ENCODE measurements around the gene FMN2.
"Not testable (repeated sequence)": the region's sequence is repeated elsewhere in the genome, so short reads cannot be mapped to it uniquely, and the experiment has no call there.

The FMN2 gene

DNA sequence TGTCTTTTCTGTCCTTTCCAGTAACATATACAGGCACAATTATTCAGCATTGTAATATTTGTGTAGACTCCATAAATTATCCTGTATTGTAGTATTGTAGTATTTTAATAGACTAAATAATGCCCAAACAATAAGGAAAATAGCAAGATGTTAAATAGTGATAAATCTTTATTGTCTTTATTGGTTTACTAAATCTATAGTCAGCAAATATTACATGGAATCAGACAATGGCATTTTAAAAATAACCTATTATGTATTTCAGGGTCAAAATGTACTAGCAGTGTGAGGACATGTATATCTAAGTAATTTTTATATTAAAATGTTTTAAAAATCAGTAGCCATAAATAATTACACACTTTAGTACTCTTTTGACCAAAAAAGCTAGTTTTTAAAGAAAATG, 317.9 kb downstream of the FMN2 start:
- no peak for DNase-seq (ENCODE audit: low read depth in 1 of 2, low spot score in 1 of 2)

DNA sequence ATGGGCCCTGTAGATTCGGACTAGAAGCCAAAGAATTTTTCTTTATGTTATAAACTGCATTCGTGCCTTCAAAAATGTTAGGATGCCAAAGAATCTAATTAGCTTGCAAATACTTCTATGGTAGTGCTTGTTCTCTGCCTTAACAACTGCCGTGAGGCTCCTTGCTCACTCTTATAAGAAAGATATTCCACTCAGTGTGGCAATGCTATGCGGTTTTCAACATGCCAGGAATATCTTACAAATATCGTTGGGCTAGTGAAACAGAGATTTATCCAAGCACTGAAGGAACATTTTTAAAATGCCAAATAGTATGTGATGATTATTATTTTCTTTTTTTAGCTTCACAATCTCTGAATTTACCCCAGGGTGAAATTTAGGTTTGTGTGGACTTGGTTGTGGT, 322.0 kb downstream of the FMN2 start:
- no peak for DNase-seq (ENCODE audit: low read depth in 1 of 2, low spot score in 1 of 2)

DNA sequence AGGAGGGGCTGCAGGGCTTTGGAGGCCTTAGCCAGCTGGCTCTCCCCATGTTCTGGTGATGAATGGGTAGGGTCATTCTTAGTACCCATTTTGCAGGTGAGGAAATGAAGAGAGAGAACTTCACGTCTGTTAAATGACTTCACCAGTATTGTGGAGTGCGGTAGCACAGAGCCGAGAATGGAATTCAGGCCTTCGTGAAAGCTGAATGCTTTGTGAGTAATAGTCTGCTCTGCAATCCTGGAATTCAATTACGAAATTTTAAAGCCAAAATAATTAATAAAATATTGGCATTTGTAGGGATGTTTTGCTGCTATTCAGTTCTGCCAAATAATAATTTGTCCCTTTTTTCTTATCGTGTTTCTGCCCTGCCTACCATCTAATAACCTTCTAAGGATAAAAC, 322.6 kb downstream of the FMN2 start:
- no peak for DNase-seq (ENCODE audit: low read depth in 1 of 2, low spot score in 1 of 2)

DNA sequence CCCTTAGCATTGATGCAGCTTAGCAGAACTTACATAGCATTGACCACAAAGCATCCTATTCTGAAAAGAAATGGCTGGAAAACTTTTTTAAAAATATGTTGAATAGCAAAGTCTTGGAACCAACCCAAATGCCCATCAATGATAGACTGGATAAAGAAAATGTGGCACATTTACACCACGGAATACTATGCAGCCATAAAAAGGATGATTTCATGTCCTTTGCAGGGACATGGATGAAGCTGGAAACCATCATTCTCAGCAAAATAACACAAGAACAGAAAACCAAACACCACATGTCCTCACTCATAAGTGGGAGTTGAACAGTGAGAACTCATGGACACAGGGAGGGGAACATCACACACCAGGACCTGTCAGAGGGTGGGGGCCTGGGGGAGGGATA, 323.3 kb downstream of the FMN2 start:
- DNase-seq (ENCODE audit: low read depth in 1 of 2, low spot score in 1 of 2) = not testable (repeated sequence)

DNA sequence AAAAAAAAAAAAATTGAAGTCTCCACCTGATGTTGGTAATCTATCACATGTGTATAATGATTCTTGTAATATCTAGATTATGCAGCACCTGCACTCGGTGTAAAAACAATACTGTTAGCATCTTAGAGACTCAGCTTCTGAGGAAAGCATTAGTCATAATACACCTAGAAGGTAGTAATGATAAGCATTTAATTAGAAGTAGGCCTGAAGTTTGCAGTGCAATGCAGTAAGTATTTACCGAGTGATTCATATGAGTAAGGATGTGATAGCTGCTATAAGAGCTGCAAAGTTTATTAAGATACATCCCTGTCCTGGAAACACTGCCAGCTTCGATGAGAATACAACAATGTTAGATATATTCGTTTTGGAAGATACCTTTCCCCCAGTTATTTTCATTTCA, 323.8 kb downstream of the FMN2 start:
- no peak for DNase-seq (ENCODE audit: low read depth in 1 of 2, low spot score in 1 of 2)

DNA sequence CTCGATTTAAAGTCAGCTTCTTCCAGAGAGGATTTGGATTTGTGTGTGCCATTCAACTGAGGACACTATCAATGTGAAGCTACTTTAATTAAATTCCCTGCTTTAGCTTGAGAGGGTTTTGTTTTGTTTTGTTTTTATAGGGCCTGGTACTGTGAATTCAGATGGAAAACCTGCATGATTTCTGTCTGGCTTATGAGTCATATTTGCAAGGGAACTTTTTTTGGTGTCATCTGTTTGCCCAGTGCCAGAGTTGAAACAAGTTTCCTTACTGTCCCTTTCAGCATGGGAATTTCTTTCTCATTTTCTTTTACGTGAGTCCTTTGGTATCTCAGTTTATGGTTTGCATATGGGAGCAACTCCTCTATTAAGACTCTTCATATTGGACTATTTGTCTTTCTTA, 325.6 kb downstream of the FMN2 start:
- no peak for DNase-seq (ENCODE audit: low read depth in 1 of 2, low spot score in 1 of 2)

DNA sequence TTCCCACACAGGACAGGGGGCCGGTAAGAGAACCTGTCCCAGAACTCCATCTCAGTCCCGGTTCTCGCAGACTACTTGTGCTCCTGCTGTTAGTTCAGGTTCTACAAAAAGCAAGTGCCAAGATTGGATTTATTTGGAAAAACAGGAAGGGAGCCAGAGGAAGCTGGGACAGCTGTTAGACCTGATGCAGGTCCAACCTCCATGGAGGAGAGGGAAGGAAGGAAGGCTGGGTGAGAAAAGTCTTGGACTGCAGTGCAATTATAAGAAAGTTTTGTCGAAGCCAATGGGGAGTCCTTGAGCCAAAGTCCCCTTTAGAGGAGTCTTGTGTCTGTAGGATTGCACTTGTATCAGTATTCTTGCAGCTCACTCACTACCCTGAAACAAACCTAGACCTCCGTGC, 329.1 kb downstream of the FMN2 start:
- DNase-seq (ENCODE audit: low read depth in 1 of 2, low spot score in 1 of 2) = no peak

DNA sequence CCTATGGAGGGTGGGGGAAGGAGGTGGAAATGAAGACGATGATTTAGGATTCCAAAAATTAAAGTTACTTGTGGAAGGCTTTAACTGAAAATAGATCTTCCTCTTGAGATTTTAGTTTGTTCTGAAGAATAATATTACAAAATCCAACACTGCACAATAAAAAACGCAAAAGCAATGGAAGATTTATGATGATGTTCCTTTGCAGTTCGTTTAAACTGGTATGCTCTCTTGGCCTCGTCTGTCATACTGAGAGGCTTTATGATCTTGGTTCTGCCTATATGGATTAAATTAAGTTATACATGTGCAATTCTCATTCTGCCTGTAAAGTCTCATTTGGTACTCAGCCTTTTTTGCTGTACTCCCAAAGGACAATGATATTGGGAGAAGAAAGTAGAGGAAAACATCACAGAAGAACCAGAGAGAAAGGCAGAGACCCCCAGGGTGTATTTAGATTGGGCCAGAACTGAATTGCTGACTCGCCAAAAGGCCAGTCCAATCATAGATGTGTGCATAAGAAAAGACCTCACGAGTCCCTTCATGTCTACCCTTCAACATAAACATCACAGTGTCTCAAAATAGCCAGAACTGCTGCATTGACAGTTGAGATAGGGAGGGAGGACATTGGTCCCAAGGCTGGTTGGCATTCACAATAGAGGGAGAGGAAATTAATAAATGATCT, 331.7 kb downstream of the FMN2 start:
- no peak for DNase-seq (ENCODE audit: low read depth in 1 of 2, low spot score in 1 of 2)

DNA sequence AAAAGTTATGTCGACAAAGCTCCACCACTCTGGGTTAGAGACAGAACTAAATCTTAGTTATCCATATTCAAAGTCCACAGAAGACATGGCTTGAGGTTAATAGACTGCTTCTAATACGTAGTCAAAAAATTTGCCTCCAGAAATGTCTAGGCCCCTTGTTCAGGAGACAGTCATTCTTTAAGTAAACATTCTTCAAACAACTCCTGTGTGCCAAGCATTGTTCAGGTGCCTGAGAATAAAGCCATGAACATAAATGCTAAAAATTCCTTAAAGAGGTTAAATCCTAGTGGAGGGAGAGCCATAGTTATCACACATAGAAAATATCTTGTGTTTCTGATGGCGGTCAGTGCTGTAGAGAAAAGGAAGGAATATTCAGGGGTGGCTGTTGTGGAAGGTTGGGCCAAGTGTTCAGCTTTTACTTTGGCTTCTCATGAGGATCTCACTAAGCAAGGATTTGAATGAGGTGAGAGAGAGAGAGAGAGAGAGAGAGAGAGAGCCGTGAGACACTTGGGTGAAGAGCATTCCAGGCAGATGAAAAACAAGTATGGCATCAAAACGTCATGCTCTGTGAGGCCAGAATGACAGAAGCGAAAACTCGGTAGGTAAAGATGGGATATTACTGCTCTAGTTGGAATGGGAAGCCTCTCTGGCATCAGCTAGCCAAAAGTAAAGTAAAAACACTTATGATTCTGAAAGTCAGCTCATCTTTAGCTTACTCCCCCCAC, 333.2 kb downstream of the FMN2 start:
- DNase-seq (ENCODE audit: low read depth in 1 of 2, low spot score in 1 of 2) = no peak

DNA sequence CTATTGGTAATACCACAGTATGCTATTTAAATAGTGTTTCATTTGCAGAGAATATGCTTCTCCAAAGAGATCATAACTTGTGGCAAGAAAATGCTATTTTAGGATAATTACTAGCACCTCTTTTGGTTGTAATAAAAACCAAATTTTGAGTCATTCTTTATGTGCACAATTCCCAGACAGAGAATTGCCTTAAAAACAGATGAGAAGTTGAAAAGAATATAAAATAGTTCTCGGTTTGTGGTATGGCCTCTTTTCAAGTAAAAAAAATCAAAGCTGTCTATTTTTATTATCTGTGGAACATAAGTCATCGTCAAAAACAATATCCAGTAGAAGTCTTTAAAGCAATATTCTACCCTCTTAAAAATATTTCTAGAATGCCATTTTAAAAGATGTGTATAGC, 334.4 kb downstream of the FMN2 start:
- no peak for DNase-seq (ENCODE audit: low read depth in 1 of 2, low spot score in 1 of 2)

DNA sequence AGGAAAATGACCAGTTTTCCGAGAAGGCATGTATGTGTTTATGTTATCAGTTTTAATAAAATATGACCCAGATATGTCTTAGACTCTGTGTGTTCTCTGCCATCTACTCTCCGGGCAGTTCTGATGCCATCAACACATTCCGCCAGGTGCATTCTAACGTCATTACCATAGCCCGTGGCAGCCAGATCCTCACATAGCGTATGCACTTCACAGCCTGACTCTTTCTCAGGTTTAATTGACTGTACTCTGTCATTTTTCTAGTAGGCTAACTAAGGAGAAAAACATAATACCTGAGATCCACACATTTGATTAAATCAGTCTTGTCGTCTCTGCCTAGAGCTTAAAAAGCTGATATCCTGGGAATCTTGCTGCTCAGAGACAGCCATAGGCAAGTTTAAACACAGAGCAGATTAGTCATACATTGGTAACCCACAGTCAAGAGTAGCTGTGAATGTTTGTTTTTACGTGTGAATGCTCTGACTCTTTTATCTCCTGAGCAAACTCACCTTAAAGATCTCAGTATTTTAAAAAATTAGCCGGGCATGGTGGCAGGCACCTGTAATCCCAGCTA, 344.4 kb downstream of the FMN2 start:
- DNase-seq (ENCODE audit: low read depth in 1 of 2, low spot score in 1 of 2) = no peak

DNA sequence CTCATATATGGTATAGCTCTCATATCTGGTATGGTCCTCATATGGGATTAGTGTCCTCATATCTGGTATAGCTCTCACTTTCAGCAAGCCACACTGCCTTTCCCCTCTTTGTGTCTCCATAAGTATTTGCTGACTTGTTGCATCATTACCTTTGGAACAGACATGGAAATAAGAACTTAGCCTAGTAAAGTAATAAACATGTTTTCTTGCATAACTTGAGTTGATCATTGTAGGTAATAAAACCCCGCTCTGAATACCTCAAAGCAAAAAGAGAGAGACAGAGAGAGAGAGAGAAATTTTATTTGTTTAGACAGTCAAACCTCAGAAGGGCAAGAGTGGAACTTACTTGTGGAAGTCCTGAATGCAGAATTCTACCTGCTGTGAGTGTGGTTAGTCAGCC, 350.0 kb downstream of the FMN2 start:
- no peak for DNase-seq (ENCODE audit: low read depth in 1 of 2, low spot score in 1 of 2)

DNA sequence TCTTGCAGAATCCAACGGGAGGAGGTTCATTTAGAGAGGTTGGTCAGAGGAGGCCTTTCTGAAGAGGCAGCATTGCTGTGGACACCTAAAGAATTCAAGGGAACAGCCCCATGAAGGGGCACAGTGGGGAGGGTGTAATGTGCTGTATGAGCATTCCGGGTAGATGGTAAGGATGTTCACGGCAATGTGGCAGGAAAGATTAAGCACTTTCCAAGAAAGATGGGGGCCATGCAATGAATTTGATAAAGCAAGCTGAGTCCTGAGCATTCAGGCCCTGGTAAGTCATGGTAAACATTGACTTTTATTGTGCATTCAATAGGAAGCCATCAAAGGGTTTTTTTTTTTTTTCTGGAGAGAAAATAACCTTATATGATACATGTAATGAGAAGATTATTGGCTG, 353.7 kb downstream of the FMN2 start:
- DNase-seq (ENCODE audit: low read depth in 1 of 2, low spot score in 1 of 2) = no peak

DNA sequence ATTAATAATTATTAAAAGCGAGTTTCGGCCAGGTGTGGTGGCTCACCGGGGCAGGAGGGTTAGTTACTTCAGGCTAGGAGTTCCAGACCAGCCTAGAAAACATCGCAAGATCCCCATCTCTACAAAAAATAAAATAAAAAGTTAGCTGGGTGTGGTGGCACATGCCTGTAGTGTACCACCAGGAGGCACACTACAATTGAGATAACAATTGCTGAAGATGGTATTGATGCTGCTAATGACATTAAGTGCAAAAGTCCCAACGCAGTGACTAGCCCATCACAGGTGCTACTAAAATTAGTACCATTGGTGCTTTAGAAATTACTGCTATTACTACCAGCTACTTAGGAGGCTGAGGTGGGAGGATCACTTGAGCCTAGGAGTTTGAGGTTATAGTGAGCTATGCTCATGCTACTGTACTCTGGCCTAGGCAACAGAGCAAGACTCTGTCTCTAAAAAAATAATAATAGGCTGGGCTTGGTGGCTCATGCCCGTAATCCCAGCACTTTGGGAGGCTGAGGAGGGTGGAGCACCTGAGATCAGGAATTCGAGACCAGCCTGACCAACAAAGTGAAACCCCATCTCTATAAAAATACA, 363.6 kb downstream of the FMN2 start:
- no peak for DNase-seq (ENCODE audit: low read depth in 1 of 2, low spot score in 1 of 2)

DNA sequence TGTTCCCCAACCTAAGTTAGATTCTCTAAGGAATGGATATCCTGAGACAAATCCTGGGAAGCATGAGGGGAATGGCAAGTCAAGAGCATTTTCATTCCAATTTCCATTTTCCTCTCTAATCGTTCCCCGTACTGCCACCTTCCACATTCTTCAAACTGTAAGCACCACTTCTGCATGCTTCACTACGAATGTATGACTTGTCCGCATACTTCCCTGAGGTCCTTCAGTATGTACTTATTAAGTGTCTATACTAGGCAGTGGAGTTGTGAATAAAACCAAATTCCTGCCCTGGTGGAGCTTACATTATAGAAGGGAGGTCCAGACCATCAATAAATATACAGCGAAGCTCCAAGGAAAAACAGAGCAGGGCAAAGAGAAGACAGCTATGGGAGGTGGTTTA, 365.5 kb downstream of the FMN2 start:
- no peak for DNase-seq (ENCODE audit: low read depth in 1 of 2, low spot score in 1 of 2)

DNA sequence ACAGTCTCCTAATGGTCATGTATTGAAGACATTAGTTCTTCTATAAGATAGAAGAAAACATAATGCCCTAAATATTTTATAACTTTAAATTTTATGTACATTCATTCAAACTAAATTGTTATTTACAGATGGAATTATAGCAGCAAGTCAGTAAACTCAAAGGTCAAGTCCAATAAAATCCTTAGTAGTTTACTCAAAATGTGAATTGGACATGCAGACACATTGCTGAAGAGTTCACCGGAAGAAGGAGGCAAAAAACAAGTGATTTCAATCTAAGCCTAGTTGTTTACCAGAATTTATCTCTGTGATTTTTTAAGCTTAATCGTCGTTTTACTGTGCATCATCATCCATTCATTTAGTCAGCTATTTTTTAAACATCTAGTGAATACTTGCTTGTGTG, 370.6 kb downstream of the FMN2 start:
- no peak for DNase-seq (ENCODE audit: low read depth in 1 of 2, low spot score in 1 of 2)

DNA sequence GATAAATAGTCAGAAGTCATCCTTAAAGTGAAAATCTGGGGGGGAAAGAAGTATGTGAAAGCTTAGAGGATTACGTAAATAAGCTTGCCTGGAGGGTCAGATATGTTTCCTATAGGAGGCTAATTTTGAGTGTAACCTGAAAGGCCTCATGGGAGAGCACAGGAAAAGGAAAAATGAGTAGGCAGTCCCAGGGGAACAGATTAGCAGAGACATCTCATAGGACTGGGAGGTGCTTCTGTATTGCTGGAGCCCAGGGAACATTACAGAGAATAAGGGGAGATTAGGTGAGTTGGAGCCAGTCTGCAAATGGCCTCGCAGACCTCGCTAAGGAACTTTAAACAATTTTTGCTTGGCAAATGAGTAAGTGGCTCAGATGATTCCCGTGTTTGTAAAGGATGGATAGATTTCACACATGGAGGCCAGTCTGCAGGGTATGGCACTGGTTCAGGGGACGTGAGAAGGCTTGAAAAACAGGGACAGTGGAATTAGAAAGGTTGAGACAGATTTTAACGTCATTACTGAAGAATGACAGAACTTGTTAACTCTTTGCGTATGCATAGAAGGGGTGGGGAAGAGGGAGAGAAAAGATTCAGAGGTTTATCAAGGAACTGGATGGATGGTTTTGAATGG, 371.2 kb downstream of the FMN2 start:
- no peak for DNase-seq (ENCODE audit: low read depth in 1 of 2, low spot score in 1 of 2)

DNA sequence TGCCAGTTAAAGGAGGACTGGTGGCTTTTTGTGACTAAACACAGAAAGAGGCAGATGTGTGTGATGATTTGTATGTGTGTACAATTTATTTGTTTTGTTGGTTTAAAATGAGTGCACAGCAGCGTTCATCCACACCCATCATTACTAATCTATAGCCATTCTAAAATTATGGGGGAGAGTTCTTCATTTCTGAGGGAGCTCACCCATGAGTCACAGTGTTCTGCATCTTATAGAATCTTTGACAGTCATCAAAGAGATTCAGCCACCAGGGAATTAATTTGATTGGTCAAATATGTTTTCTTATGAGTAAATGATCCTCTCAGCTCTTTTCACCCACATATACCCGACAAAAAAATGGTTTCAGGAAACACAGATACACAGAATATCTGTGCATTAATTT, 372.4 kb downstream of the FMN2 start:
- no peak for DNase-seq (ENCODE audit: low read depth in 1 of 2, low spot score in 1 of 2)

DNA sequence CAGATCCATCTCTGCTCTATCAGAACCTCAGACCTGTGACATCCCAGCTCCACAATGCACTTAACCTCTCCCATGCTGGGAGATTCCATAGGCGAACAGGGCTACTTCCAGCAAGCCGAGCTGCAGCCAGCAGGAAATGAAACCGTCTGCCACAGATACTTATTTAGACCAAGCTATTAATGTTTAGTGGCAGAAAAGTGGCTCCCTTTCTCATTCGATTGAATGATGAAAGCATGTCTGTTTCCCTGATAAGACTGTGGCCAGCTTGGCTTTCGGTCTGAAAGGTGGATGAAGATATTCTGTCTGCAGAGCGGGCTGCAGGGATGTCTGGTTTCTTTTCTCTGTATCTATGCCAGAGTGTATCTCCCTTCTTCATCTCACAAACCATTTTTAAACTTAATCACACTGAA, 373.9 kb downstream of the FMN2 start:
- DNase-seq (ENCODE audit: low read depth in 1 of 2, low spot score in 1 of 2) = no peak

DNA sequence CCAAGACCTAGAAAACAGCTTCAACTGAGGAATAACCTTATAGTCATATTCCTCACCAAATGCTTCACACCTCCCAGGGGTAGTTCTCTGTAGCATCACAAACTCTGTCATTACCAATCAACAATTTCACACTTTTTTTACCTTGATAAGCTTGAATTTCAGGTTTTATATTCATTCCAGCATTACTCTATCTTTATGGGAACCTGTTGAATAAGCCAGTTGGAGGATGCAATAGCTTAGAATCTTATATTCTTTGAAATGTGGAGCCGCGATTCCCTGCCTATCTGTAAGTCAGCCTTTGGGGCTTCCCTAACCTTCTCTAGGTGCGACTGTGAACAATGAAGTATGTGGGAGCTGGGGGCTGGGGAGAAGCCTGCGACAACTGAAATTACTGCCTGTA, 374.8 kb downstream of the FMN2 start:
- DNase-seq (ENCODE audit: low read depth in 1 of 2, low spot score in 1 of 2) = no peak

DNA sequence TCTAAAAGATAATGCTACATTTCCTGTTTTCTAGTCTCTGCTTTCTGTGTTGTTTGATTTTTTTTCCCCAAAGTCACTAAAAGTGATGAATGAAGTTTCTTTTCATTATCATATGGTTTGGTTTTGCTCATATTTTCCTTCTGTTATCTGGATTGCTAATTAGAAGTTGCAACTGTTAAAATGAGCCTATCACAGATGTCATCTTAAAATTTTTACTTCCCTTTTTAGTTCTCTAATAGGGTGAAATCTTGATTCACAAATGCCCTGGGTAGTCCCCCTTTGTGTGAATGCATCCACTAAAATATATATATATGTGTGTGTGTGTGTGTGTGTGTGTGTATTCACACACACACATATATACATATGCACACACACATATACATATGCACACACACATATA, 376.2 kb downstream of the FMN2 start:
- no peak for DNase-seq (ENCODE audit: low read depth in 1 of 2, low spot score in 1 of 2)

DNA sequence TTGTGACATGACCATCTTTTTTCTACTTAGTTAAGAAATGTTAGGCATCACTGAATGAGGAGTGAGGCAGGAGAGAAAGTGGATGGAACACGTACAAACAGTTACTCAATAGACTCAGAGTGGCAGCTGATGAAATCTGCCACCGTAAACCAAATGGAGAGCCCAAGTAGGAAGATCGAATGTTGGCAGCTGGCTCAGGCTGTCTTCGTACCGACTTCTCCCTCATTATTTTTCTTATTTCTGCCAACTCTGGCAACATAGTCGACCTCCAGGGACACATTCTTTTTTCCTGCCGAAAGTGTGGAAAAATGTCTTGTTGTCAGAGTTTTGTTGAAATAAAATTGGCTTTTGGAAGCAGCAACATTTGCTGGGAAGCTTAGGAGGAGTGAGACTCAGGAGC, 377.0 kb downstream of the FMN2 start:
- no peak for DNase-seq (ENCODE audit: low read depth in 1 of 2, low spot score in 1 of 2)

Measured in activated CD4-positive, alpha-beta T cell treated with anti-CD3 and anti-CD28 coated beads, Interleukin-2, amount 50 U/mL, for 24 hours (primary cell).